T-helper 2 cell treated with Interferon-gamma antibody and Interleukin-4, amounts not matched to agents 100 ng/mL and 5 ng/mL, for 36 hours (primary cell): ENCODE measurements around the gene NCDN. TPM values are rescaled to one million over a fixed set of nuclear protein-coding genes. Genes with fewer than 3 reads are reported as not detected.

Experiments
- intact Hi-C: fragments of 100-400 bp; cut with micrococcal nuclease; formaldehyde crosslinking; loops from one replicate; pipeline ENCODE4 v1.15.1; 2023
- total RNA-seq: library from RNA; stranded (reverse); gene quantifications from 2 replicates; pipeline ENCODE4 v1.2.3, GENCODE V29; 2022

NCDN gene, protein sequence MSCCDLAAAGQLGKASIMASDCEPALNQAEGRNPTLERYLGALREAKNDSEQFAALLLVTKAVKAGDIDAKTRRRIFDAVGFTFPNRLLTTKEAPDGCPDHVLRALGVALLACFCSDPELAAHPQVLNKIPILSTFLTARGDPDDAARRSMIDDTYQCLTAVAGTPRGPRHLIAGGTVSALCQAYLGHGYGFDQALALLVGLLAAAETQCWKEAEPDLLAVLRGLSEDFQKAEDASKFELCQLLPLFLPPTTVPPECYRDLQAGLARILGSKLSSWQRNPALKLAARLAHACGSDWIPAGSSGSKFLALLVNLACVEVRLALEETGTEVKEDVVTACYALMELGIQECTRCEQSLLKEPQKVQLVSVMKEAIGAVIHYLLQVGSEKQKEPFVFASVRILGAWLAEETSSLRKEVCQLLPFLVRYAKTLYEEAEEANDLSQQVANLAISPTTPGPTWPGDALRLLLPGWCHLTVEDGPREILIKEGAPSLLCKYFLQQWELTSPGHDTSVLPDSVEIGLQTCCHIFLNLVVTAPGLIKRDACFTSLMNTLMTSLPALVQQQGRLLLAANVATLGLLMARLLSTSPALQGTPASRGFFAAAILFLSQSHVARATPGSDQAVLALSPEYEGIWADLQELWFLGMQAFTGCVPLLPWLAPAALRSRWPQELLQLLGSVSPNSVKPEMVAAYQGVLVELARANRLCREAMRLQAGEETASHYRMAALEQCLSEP
- total RNA-seq, result 25.0 and 26.9 TPM in 2 replicates

DNA sequence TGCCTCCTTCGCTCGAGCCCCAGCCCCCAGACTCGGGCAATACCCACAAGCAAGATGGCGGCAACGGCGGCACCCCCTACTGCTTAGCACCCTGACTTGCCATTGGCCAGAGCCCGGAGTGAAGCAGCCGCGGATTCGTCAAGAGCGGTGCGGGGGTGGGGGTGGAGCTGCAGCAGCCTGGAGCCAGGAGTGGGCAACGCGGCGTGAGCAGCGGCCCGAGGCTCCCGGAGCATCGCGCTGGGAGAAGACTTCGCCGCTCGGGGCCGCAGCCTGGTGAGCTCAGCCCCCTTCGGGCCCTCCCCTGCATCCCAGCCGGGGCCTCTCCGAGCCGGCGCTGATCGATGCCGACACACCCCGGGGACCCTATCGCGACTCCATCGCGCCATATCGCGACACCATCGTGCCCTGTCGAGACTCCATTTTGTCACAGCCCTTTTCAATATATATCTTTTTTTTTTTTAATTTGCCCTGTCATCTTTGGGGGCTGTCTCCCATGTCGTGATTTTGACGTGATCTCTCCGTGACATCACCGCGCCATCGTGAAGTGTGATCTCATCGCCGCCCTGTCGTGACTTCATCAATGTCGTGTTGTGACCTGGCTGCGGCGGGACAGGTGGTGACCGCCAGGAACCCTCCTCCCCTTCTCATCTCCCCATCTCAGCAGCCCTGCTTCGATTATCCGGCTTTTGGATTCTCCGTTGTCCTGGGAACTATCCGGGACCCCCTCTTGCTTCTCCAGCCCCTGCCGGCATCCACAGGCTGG lies at the start of gene NCDN:
Gene NCDN, plus strand, starts transcription at position 189 of the 763 bp plus-strand sequence. Its CDS starts 392 bp downstream, at position 581.
- intact Hi-C loops, result loop anchor here (1.0 to 2.0 kb wide), 3 partner anchors 19 to 365 kb away; partner anchors contain the start of gene SFPQ

DNA sequence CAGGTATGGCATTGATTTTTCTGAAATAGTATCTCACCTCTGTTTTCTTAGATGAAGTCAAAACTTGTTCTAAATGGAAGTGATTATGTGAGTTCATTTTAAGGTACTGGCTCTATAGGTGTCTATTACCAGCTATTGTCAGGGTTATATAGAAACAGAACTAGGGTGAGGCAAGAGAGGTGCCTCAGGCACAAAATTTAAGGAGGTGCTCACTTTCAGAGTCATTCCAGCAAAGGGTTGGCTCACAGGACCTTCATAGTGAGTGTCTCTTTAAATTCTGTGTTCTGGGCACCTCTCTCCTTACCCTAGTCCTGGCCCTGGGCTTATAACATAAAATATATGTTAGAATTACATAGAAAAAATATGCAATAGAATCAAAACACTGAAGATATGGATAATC lies 49.7 kb upstream of the NCDN start:
- intact Hi-C loops, result loop anchor here (1.0 to 2.0 kb wide), 2 partner anchors 9 to 57 kb away; no protein-coding TSS in a partner anchor

DNA sequence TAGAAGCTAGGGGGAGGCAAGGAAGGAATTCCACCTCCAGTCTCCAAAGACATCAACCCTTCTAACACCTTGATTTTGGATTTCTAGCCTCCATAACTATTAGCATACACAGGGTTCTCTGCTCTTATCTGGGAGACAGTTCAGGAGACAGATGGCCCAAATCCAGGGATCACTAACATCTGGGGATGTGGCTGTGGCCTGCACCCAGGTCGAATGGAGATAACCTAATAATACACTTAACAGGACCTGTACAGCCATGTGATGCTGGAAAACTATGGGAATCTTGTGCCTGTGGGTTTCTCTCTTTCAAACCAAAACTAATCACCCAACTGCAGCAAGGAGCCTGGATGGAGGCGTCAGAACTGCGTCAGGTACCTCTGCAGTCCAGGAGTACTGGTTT lies 48.0 kb upstream of the NCDN start:
- intact Hi-C loops, result no loop called here

DNA sequence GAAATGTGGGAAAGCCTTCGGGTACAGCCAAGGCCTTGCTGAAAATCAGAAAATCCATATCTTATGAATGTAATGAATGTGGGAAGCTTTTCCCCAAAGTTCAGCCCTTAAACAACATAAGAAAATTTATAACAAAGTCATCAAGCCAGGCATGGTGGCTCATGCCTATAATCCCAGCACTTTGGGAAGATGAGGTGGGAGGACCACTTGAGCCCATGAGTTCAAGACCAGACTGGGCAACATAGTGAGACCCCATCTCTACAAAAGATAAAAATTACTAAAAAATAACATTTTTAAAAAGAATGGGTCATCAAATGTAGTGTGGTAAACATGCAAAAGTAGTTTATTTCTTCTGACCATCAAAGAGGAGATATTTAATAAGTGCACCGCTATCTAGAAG lies 46.3 kb upstream of the NCDN start:
- intact Hi-C loops, result no loop called here

DNA sequence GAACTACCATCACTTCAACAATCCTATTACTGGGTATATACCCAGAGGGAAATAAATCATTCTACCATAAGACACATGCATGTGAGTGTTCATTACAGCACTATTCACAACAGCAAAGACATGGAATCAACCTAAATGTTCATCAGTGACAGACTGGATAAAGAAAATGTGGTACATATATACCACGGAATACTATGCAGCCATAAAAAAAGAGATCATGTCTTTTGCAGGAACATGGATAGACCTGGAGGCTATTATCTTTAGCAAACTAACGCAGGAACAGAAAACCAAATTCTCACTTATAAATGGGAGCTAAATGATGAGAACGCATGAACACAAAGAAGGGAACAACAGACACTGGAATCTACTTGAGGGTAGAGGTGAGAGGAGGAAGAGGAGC lies 39.4 kb upstream of the NCDN start:
- intact Hi-C loops, result no loop called here

DNA sequence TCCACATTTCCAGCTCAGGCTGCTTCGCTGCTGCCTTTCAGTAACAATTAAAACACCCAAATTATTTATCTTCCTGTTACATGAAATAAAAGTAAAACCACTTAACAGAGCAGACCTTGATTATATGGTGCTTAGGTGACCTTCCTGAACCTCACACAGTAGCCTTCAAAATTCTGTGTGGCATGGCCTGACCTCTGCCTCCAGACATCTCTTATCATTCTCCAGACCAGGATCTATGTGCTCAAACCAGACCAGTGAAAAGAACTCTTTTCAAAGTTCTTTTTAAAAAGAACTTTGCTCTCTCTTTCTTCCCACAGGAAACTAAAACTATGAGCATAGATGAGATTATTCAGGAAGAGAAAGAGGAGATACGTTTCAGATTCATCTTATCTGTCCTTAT lies 38.2 kb upstream of the NCDN start:
- intact Hi-C loops, result no loop called here

DNA sequence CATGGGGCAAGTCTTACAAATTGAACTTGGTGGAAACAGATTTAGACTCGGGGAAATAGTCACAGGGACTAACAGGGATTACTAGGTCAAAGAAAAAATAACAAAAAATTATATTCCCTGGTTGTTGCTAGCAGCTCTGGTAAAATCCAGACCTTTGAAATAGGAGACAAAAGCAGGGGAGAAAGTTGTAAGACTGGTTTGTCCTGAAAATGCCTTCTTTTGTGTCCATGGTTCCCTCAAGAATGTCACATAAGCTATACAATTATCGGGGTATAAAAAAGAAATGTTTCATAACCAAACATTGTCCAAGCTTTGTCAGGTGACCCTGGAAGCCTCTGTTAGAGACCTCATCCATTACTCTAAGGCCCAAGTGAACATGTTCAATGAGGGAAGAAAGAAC lies 33.5 kb upstream of the NCDN start:
- intact Hi-C loops, result no loop called here

DNA sequence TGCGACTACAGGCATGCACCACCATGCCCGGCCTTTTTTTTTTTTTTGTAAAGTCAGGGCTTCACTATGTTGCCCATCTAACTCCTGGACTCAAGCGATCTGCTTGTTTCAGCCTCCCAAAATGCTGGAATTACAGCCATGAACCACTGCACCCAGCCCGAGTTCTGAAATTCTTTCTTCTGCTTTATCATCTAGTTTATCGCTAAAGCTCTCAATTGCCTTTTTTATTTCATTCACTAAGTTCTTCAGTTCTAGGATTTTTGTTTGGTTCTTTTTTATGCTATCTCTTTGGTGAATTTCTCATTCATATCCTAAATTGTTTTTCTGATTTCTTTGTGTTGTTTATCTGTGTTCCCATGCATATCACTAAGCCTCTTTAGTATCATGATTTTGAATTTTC lies 27.4 kb upstream of the NCDN start:
- intact Hi-C loops, result no loop called here

DNA sequence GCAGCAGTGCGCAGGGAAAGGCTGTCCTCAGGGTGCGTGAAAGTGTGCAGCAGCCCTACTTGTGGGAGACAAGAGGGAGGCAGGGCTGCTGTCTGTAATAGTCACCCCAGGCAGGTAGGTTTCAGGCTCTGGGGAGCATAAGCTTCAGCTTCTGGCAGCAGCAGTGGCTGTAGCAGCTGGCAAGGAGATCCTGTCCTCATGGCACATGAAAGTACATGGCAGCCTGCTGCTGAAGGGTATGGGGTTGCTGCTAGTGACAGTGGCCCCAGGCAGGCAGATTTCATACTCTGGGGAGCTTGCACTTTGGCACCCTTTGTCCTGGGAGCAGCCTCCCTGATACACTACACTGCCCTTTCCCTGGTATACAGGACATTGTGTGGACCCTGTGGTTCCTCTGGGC lies 26.7 kb upstream of the NCDN start:
- intact Hi-C loops, result no loop called here

DNA sequence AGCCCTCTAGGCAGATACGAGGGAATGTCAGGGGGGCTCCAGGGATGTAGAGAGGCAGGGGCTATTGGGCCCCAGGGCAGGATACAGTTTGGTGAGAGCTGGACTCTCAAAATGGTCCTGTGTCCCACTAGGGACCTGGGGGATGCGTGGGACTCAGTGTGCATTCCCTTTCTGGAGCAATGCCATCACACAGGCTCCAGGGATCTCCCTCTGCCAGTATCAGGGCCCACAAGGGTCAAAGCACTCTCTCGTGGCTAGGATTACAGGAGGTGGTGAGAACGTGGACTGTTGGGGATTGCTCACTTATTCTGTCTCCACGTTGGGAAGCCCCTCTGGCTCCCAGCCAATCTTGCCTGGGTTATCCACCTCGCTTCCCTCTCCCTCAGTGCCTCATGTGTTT lies 26.2 kb upstream of the NCDN start:
- intact Hi-C loops, result no loop called here

DNA sequence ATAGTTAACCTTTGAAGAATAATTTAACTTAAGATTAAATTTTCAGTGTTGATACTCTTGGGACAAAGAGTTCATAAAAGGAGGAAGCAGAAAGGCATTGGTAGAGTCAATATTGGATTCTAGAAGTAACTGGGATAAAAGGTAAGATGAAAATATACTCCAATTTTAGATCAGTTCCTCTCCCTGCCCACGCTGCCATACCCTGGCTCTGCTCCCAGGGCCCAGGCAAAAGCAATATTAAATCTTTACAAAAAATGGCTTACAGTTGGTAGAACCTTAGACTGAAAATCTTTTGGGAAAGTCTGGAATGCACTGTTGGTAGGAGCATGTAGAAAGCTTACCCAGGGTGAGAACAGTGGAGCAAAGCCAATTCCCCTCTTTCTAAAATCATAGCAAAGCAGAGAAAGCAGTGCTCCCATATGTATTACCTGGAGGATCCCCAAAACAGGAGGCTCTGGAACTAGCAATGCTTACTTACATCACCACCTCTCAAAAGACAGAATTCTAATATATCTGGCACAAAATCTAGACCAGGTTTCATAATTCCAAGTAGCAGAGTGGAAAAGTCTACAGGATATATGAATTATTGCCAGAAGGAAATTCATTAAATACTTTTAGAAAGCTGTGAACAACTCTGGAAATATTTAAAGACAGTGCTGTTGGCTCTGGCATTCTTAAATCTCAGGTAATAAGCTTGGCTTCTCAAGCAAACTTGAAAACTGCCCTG lies 24.9 kb upstream of the NCDN start:
- intact Hi-C loops, result no loop called here

DNA sequence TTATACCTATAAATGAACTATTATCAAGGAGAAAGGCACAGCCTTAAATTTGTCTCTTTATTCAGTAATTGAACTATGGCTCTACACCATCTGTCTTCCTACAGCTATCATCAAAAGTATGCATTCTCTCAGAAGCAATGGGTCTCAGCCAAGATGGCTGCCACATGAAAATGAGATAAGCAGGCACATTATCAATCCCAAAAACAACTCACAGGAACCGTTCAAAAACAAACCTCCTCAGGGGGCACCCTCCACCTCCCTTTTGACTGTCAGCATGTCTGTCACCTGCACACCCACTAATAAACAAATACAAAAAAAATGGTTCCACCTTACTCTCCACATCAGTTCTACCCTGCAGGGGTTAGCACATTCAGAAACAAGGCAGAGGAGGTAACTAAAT lies 24.0 kb upstream of the NCDN start:
- intact Hi-C loops, result no loop called here

DNA sequence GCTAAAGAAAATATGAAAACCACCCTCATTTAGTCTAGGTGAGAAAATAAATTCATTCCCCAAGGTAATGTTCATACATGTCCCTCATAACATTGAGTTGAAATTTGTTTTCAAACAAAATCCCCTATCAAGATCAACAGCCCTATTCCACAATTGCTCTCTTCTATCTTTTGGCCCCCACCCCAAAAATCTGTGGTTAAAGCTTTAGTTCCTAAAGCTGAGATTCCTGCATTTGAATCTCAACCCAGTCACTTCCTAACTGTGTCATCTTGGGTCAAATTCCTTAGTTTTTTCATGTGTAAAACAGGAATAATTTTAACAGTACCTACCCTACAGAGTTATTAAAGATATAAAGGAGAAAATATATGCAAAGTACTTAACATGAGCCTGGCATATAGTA lies 22.4 kb upstream of the NCDN start:
- intact Hi-C loops, result no loop called here

DNA sequence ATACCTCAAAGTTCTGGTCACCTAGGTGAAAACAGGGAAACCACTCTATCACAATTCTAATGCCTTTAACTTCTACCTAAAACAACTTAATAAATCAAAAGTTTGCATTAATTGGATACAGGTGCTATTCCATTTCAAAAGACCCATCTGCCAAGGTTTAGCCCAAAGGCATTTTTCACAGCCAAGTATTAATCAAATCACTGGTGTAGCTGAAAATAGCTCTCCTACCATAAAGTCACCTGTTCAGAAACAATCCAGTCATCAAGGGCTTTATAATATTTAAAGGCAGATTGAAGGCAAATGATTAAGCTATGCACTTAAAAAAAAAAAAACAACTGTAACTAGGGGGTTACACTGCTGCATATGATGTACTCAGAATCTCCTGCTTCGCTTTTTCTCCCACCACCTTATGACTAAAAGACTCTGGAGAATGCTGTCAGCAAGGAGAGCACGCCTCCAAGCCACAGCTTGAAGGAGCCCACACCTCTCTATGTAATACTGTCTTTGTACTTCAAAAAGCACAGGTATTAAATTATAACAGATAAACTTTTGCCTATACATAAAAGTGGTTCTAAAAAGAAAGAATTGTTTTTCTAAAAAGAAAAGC lies 20.9 kb upstream of the NCDN start:
- intact Hi-C loops, result no loop called here

DNA sequence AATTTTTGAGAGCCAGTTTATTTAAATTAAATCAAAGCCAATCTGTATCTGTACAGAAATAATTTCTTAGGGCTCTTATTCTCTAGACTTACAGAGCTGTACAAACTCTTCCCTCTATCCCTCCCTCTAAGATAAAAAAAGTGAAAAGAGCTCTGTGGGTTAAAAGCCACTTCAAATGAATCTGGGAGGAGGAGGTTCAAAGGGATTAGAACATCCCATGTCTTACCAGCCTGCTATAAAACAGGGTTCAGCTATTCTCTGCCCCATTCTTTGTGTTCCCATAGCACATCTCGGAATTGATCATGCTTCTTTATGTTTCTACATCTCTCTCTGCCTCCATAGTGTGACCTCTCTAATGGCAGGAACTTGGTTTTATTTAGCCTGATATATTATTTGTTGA lies 19.8 kb upstream of the NCDN start:
- intact Hi-C loops, result loop anchor here (2.0 kb wide), 1 partner anchor 19 kb away; the partner anchor contains the start of genes KIAA0319L and NCDN

DNA sequence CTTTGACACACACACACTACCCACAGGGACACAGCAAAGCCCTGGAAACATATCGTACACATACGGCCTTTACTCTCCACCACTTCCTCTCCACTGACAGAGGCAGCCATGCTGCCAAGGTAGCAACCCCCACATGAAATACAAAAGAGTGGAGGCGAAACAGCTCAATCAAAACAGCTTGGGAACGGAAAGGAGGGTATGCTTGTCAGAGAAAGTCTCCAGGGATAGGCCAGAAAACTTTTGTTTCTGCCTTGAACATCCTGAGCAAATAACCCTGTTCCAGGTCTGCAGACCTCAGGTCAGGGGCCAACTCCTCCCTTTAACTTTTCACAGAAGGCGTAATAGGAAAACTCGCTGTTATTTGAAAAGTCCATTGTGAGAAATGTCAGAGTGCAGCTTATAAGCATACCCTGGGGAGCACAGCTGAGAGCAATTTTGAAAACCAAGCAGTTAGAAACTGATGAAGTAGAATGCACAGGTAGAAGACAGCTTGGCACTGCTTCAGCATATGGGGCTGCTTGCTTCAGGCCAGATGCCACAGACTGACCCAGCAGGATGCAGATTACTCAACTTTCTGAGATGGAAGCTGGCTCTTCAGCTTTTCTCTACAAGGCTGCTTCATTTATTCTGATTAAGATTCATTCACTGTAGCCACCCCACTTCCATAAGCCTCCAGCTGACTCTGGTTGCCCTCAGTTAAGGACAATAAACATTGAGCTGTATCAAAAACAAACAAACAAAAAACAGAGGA lies 18.4 kb upstream of the NCDN start:
- intact Hi-C loops, result loop anchor here (1.0 to 2.0 kb wide), 2 partner anchors 18 to 33 kb away; partner anchors contain the start of genes KIAA0319L and NCDN

DNA sequence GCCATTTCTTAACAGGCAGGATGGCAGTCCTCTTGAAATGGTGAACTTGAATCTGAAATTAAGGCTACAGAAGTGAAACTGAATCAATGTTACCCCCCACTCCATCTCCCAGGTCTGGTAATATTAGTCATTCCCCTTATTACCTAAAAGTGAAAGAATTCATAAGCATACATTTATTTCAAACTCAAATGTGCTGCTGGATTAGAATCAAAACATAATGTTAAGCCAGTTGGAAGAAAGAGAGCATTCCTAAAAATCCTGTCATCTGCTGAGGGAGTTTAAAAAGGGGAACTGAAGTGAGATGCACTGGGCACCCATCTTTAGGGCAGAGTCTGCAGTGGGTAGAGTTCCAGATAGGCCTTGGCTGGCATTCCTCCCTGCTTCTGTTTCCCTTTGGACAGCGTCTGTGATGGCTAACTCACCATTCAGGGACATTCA lies 17.8 kb upstream of the NCDN start:
- intact Hi-C loops, result loop anchor here (1.0 to 2.0 kb wide), 2 partner anchors 17 to 34 kb away; partner anchors contain the start of genes KIAA0319L and NCDN

DNA sequence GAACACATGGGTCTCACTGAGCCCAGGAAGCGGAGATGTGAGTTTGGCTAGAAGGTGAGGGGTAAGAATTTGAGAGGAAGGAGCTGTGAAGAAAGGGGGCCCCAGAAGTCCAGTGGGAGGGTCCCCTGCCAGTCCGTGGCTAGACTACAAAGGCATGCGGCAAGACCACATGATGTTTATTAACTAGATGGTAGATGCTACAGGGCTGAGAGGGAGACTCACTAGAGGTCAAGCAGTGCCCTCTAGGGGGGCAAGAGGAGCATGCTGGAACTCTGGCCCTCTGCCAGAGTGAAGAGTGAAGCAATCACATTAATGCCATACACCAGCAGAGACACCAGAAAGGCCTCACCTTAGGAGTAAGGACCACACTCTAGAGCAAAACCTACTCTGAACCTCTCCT lies 12.6 kb upstream of the NCDN start:
- intact Hi-C loops, result no loop called here

DNA sequence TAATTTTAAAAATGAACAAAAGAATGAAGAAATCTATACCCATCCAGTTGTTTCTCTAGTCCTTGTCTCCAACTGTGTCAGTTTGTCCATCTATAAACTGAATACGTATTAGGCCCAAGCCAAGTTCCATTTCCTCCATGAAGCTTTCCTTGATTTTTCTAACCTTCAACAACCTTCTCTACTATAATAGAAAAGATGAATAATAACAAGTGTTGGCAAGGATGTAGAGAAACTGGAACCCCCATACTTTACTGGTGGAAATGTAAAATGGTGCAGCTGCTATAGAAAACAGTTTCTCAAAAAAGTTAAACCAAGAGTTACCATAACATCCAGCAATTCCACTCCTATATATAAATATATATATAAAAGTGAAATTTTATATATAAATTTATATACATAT lies 11.0 kb upstream of the NCDN start:
- intact Hi-C loops, result no loop called here

DNA sequence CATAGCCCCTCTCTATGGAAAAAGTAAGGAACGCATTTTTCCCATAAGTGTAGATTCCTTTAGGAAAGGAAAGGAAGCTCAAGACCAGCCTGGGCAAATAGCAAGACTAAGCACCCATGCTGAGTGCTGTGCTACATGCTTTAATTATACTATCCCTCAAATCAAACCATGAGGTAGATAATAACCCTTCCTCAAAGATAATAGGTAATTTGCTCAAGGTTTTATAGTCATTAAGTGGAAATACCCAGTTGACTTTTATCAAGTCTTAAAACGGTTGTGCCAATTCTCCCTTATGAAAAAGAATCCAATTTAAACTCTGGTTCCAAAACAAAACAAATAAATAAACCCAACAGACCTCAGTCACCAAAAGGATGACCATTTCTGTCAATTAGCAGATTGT lies 3.7 kb upstream of the NCDN start:
- intact Hi-C loops, result no loop called here
